H9 (cell line): Measurements from ENCODE around the gene TNNI3. TPM values are rescaled to one million over a fixed set of nuclear protein-coding genes. Genes with fewer than 3 reads are reported as not detected.

Experiments used
- DNase-seq: peaks from one replicate; pipeline ENCODE4 v3.0.0-alpha.2; 2017
- H2AFZ ChIP-seq: one replicate; pipeline ENCODE4 v1.6.1; 2013; ENCODE audit warnings: mild to moderate bottlenecking, low read length, control low read depth, moderate library complexity
- H2AK5ac ChIP-seq: 2 replicates; pipeline ENCODE4 v1.6.1; 2013; ENCODE audit warnings: low read length, control low read depth, mixed read lengths; ENCODE audit not compliant: insufficient read length
- H2BK120ac ChIP-seq: one replicate; pipeline ENCODE4 v1.6.1; 2013; ENCODE audit warnings: low read depth, mild to moderate bottlenecking, low read length, control low read depth, inconsistent platforms; ENCODE audit not compliant: poor library complexity, severe bottlenecking
- H2BK12ac ChIP-seq: 2 replicates; pipeline ENCODE4 v1.6.1; 2013; ENCODE audit warnings: low read length, control low read depth, mixed read lengths, low read depth; ENCODE audit not compliant: insufficient read length
- H2BK15ac ChIP-seq: 2 replicates; pipeline ENCODE4 v1.6.1; 2013; ENCODE audit warnings: low read depth, low read length, control low read depth
- H2BK20ac ChIP-seq: one replicate; pipeline ENCODE4 v1.6.1; 2013; ENCODE audit warnings: low read depth, mild to moderate bottlenecking, low read length, control low read depth, inconsistent platforms; ENCODE audit not compliant: poor library complexity, severe bottlenecking
- H2BK5ac ChIP-seq: 2 replicates; pipeline ENCODE4 v1.6.1; 2013; ENCODE audit warnings: low read length, control low read depth, mixed read lengths; ENCODE audit not compliant: insufficient read length
- H3K14ac ChIP-seq: 2 replicates; pipeline ENCODE4 v1.6.1; 2013; ENCODE audit warnings: low read length, control low read depth; ENCODE audit not compliant: insufficient read depth
- H3K18ac ChIP-seq: 2 replicates; pipeline ENCODE4 v1.6.1; 2013; ENCODE audit warnings: low read depth, mild to moderate bottlenecking, mixed read lengths, low read length, control low read depth; ENCODE audit not compliant: insufficient read length
- H3K23ac ChIP-seq: 2 replicates; pipeline ENCODE4 v1.6.1; 2013; ENCODE audit warnings: low read length, control low read depth, mixed read lengths, low read depth; ENCODE audit not compliant: insufficient read length
- H3K23me2 ChIP-seq: 2 replicates; pipeline ENCODE4 v1.6.1; 2013; ENCODE audit warnings: low read depth, mild to moderate bottlenecking, mixed read lengths, low read length, control low read depth; ENCODE audit not compliant: insufficient read length, poor library complexity, severe bottlenecking
- H3K27ac ChIP-seq: 2 replicates; pipeline ENCODE4 v1.5.1; 2013; ENCODE audit warnings: low read length, control low read depth, mixed read lengths, low read depth; ENCODE audit not compliant: insufficient read length
- H3K27me3 ChIP-seq: 2 replicates; pipeline ENCODE4 v1.6.1; 2013; ENCODE audit warnings: low read length, control low read depth, inconsistent platforms; ENCODE audit not compliant: insufficient read depth
- H3K4ac ChIP-seq: 2 replicates; pipeline ENCODE4 v1.6.1; 2013; ENCODE audit warnings: low read depth, mild to moderate bottlenecking, control low read depth, inconsistent platforms, low read length, moderate library complexity
- H3K4me1 ChIP-seq: 2 replicates; pipeline ENCODE4 v1.6.1; 2013; ENCODE audit warnings: low read length, control low read depth, inconsistent platforms; ENCODE audit not compliant: insufficient read depth
- H3K4me2 ChIP-seq: 2 replicates; pipeline ENCODE4 v1.6.1; 2013; ENCODE audit warnings: low read length, control low read depth, mixed read lengths; ENCODE audit not compliant: insufficient read length, insufficient read depth
- H3K56ac ChIP-seq: 2 replicates; pipeline ENCODE4 v1.6.1; 2013; ENCODE audit warnings: low read depth, mild to moderate bottlenecking, mixed read lengths, low read length, control low read depth; ENCODE audit not compliant: insufficient read length
- H3K79me1 ChIP-seq: 2 replicates; pipeline ENCODE4 v1.6.1; 2013; ENCODE audit warnings: low read depth, mild to moderate bottlenecking, moderate library complexity, low read length, control low read depth, inconsistent platforms; ENCODE audit not compliant: insufficient read depth, poor library complexity, severe bottlenecking
- H3K79me2 ChIP-seq: 2 replicates; pipeline ENCODE4 v1.6.1; 2013; ENCODE audit warnings: low read length, control low read depth, inconsistent platforms; ENCODE audit not compliant: insufficient read depth
- H3K9ac ChIP-seq: 2 replicates; pipeline ENCODE4 v1.6.1; 2013; ENCODE audit warnings: low read length, control low read depth, mixed read lengths; ENCODE audit not compliant: insufficient read length; ENCODE audit errors: extremely low read depth
- H3K9me3 ChIP-seq: one replicate; pipeline ENCODE4 v1.6.1; 2013; ENCODE audit warnings: low read depth, low read length, inconsistent platforms; ENCODE audit not compliant: control insufficient read depth
- H3T11ph ChIP-seq: one replicate; pipeline ENCODE4 v1.6.1; 2013; ENCODE audit warnings: mild to moderate bottlenecking, low read length, control low read depth, inconsistent platforms
- H4K20me1 ChIP-seq: one replicate; pipeline ENCODE4 v1.6.1; 2013; ENCODE audit not compliant: control insufficient read depth, insufficient read length, insufficient read depth
- H4K5ac ChIP-seq: 2 replicates; pipeline ENCODE4 v1.6.1; 2013; ENCODE audit warnings: low read depth, mild to moderate bottlenecking, mixed read lengths, low read length, control low read depth; ENCODE audit not compliant: insufficient read length
- H4K8ac ChIP-seq: replicated peaks from 2 replicates; pipeline ENCODE4 v1.6.1; 2013; ENCODE audit warnings: low read length, control low read depth, mixed read lengths, low read depth; ENCODE audit not compliant: insufficient read length
- H4K91ac ChIP-seq: 2 replicates; pipeline ENCODE4 v1.6.1; 2013; ENCODE audit warnings: low read depth, mild to moderate bottlenecking, moderate library complexity, mixed read lengths, low read length, control low read depth; ENCODE audit not compliant: insufficient read length
- H3K27ac Mint-ChIP-seq, 3 experiments: 2 replicates in 2 of 3; 3 replicates in 1 of 3; pipeline ENCODE4 v1.8.0; 2020 to 2021; ENCODE audit warnings: mixed read lengths in 3 of 3, mild to moderate bottlenecking in 1 of 3, moderate library complexity in 1 of 3
- H3K27me3 Mint-ChIP-seq: 2 replicates; pipeline ENCODE4 v1.8.0; 2021; ENCODE audit warnings: low read depth, mild to moderate bottlenecking, moderate library complexity, mixed read lengths
- H3K36me3 Mint-ChIP-seq, 3 experiments: 2 replicates in 2 of 3; 3 replicates in 1 of 3; pipeline ENCODE4 v1.8.0; 2020 to 2021; ENCODE audit warnings: low read depth in 3 of 3, mixed read lengths in 3 of 3; ENCODE audit not compliant: insufficient read depth in 1 of 3
- H3K4me1 Mint-ChIP-seq, 2 experiments: 2 replicates each; pipeline ENCODE4 v1.8.0; 2020; ENCODE audit warnings: mixed read lengths in 2 of 2
- H3K4me3 Mint-ChIP-seq, 2 experiments: 2 replicates in 1 of 2; 3 replicates in 1 of 2; pipeline ENCODE4 v1.8.0; 2020 to 2021; ENCODE audit warnings: mild to moderate bottlenecking in 2 of 2, mixed read lengths in 2 of 2, moderate library complexity in 1 of 2
- H3K9me3 Mint-ChIP-seq, 2 experiments: 2 replicates in 1 of 2; 3 replicates in 1 of 2; pipeline ENCODE4 v1.8.0; 2020; ENCODE audit warnings: mild to moderate bottlenecking in 2 of 2, mixed read lengths in 2 of 2, moderate library complexity in 1 of 2
- CTCF ChIP-seq: fragments of 200-600 bp; sonication (generic); conservative IDR thresholded peaks from 3 replicates; pipeline ENCODE4 v1.8.0; 2021; ENCODE audit warnings: antibody characterized with exemption, mild to moderate bottlenecking
- WGBS: extraction: QIAGEN DNeasy Blood & Tissue Kit; methylation state at CpG from one replicate; pipeline ENCODE4 v1.1.7; 2013; ENCODE audit warnings: missing lambda C conversion rate, low lambda C conversion rate, mixed read lengths; ENCODE audit not compliant: insufficient read length; ENCODE audit errors: extremely low coverage; 5-methylcytosine and 5-hydroxymethylcytosine counted together
- total RNA-seq: library from RNA; stranded (reverse); gene quantifications from 2 replicates; pipeline ENCODE4 v1.2.1, GENCODE V29; 2021

The TNNI3 gene
- total RNA-seq, 1 experiment from 2014 or later = 36.9 TPM

GRCh38 chr19:55112246-55112776 lies 45.2 kb downstream of the TNNI3 start:
- Histone ChIP-seq H3K4ac (no peak overlapping the region), H4K20me1 (no peaks in the 10 kb centered on the region), H3K79me1 (peaks cover 5% of the 10 kb centered on the region), H2BK15ac (no peak overlapping the region), H3K9me3 (no peaks in the 10 kb centered on the region), H4K91ac (no peak overlapping the region), H2BK5ac (no peak overlapping the region), H3T11ph (no peak overlapping the region), H4K5ac (no peak overlapping the region), H2BK12ac (no peak overlapping the region), H3K23ac (no peak overlapping the region), H3K56ac (no peak overlapping the region), H3K14ac (no peak overlapping the region), H3K23me2 (peaks cover 13% of the 10 kb centered on the region), H3K9ac (no peak overlapping the region), H3K27ac (no peak overlapping the region), H3K18ac (no peak overlapping the region), H3K79me2 (peaks cover 7% of the 10 kb centered on the region; the same call in 1 of the 2 replicates), H2AFZ (no peak overlapping the region), H3K4me1 (no peaks in the 10 kb centered on the region), H3K27me3 (no peaks in the 10 kb centered on the region), H2AK5ac (no peak overlapping the region), H2BK120ac (no peak overlapping the region), H3K4me2 (no peak overlapping the region), H2BK20ac (no peak overlapping the region), H4K8ac (no peak overlapping the region)
- Mint-ChIP-seq H3K36me3 (peaks cover 8 to 21% (median 16%) of the 10 kb centered on the region in 3 experiments; a peak in 6 of 7 replicates), H3K4me1 (peaks cover 16 to 24% of the 10 kb centered on the region in 2 experiments), H3K27ac (peak overlapping the region in 1 of 3 experiments; percentile 70; a peak in 1 of 7 replicates), H3K4me3 (no peak overlapping the region), H3K9me3 (no peaks in the 10 kb centered on the region), H3K27me3 (no peaks in the 10 kb centered on the region)
- no peak for TF ChIP-seq CTCF
- no CpG with 5 or more reads among the region's 25 CpGs for WGBS
- no peak for DNase-seq
